Epithelial cell of proximal tubule (primary cell): Measurements from ENCODE around the gene RMND1. TPM values are rescaled to one million over a fixed set of nuclear protein-coding genes. Genes with fewer than 3 reads are reported as not detected.

Experiments used
- DNase-seq: peaks from one replicate; pipeline ENCODE4 v3.0.0-alpha.2; 2011; ENCODE audit warnings: low read depth
- H3K4me3 ChIP-seq: 2 replicates; pipeline ENCODE4 v1.5.1; 2011; ENCODE audit warnings: low read depth, mild to moderate bottlenecking, low read length
- total RNA-seq: library from RNA; depleted of rRNA; stranded (reverse); fragments of >200 nt; gene quantifications from 2 replicates; pipeline ENCODE4 v1.2.3, GENCODE V29; 2015
- TF ChIP-seq, protein P1 (sequence below): conservative IDR thresholded peaks from 2 replicates; pipeline ENCODE4 v1.5.1; 2012; ENCODE audit warnings: low read depth, mild to moderate bottlenecking, low read length

RMND1 gene
- total RNA-seq, 1 donor from 2014 or later: 24.7 TPM

GRCh38 chr6:151422981-151423380 lies 28.9 kb downstream of the RMND1 start:
- DNase-seq: no peak
- no peak overlapping the region for H3K4me3 ChIP-seq
- TF ChIP-seq, protein P1, sequence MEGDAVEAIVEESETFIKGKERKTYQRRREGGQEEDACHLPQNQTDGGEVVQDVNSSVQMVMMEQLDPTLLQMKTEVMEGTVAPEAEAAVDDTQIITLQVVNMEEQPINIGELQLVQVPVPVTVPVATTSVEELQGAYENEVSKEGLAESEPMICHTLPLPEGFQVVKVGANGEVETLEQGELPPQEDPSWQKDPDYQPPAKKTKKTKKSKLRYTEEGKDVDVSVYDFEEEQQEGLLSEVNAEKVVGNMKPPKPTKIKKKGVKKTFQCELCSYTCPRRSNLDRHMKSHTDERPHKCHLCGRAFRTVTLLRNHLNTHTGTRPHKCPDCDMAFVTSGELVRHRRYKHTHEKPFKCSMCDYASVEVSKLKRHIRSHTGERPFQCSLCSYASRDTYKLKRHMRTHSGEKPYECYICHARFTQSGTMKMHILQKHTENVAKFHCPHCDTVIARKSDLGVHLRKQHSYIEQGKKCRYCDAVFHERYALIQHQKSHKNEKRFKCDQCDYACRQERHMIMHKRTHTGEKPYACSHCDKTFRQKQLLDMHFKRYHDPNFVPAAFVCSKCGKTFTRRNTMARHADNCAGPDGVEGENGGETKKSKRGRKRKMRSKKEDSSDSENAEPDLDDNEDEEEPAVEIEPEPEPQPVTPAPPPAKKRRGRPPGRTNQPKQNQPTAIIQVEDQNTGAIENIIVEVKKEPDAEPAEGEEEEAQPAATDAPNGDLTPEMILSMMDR: no peak

GRCh38 chr6:151417477-151417876 lies 34.4 kb downstream of the RMND1 start:
- H3K4me3 ChIP-seq: no peak overlapping the region
- TF ChIP-seq, protein P1: no peak
- no peak for DNase-seq

DNA sequence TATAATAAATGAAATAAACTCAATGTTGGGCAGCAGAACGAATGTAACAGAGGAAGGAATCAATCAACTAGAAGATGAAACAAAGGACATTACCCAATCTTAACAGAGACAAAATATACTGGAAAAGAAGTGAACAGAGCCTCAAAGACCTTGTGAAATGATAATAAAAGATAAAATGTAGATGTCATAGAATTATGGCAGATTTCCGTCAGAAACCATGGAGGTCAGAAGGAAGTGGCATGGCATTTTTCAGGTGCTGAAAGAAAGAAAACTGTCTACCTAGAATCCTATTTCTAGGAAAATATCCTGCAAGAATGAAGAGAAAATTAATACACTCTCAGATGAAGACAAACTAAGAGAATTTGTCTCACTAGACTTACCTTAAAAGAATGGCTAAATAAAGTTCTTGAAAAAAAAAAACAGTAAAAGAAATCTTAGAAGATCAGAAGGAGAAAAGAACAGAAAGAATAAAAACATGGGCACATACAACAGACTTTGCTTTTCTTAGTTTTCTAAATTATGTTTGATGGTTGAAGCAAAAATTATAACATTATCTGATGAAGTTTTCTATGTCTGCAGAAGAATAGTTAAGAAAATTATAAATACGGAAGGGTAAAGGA lies 37.2 kb downstream of the RMND1 start:
- TF ChIP-seq, protein P1: no peak

DNA sequence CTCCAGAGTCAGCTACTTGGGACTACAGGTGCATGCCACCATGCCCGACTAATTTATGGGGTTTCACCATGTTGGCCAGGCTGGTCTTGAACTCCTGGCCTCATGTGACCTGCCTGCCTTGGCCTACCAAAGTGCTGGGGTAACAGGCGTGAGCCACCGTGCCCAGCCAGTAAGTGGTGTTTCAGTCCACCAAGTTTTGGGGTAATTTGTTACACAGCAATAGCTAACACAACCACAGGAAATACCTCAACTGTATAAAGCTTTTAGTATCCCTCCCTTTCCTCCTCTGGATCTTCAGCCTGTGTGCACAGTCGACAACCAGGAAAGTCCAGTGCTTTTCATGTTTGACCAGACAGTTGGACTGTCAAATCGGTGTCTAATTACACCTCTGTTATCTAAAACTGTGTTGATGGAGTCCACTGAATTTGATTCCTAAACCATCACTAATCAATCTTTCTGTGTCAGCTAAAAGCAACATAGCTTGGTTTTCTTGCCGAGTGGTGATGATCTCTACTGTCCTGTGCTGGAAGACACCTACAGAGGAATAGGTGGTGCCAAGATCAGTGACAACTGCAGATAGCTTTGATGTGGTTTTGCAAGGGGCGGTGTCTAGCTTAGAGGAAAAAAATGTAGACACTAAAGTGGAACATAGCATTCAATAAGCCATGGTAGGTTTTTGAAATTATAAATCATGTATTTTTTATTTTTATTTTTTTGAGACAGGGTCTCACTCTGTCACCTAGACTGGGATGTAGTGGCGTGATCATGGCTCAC lies 38.4 kb downstream of the RMND1 start:
- DNase-seq: no peak
- no peak overlapping the region for H3K4me3 ChIP-seq
- TF ChIP-seq, protein P1: no peak

More for the DNA sequence above, 37.2 kb downstream of the RMND1 start:
- no peak overlapping the region for H3K4me3 ChIP-seq
- no peak for DNase-seq

GRCh38 chr6:151412909-151413308 lies 39.0 kb downstream of the RMND1 start:
- H3K4me3 ChIP-seq: no peak overlapping the region
- TF ChIP-seq, protein P1: no peak
- no peak for DNase-seq

- TF ChIP-seq, protein P1: no peak
- DNase-seq: no peak
- H3K4me3 ChIP-seq: no peak overlapping the region
These were observed 42.2 kb downstream of the RMND1 start for GRCh38 chr6:151409679-151410078.
